GM12872 (cell line): ENCODE results near the gene CYSTM1.

Source experiments
- CTCF ChIP-seq: IDR thresholded peaks from 3 replicates; pipeline ENCODE4 v1.5.1; 2011; ENCODE audit warnings: low read depth, mild to moderate bottlenecking, low read length, moderate library complexity; ENCODE audit not compliant: insufficient read depth

Gene CYSTM1

GRCh38 chr5:140172483-140172882 lies 2.5 kb upstream of the CYSTM1 start:
- TF ChIP-seq CTCF, result no peak

GRCh38 chr5:140174014-140174413 lies 974 bp upstream of the CYSTM1 start:
- TF ChIP-seq CTCF, result no peak

- TF ChIP-seq CTCF, result no peak; the same call in 2 of the 3 replicates
Measured at GRCh38 chr5:140175367-140176030, 511 bp downstream of the CYSTM1 start.

- no peak for TF ChIP-seq CTCF
Measured at GRCh38 chr5:140176031-140176387, 1.0 kb downstream of the CYSTM1 start.

- no peak for TF ChIP-seq CTCF
Measured at GRCh38 chr5:140178086-140178410, 3.1 kb downstream of the CYSTM1 start.

GRCh38 chr5:140178482-140179116 lies 3.6 kb downstream of the CYSTM1 start:
- no peak for TF ChIP-seq CTCF

GRCh38 chr5:140181002-140181483 lies 6.1 kb downstream of the CYSTM1 start:
- TF ChIP-seq CTCF, result no peak

GRCh38 chr5:140181525-140181924 lies 6.5 kb downstream of the CYSTM1 start:
- no peak for TF ChIP-seq CTCF
